GM12891 (cell line): ENCODE data around the gene ERGIC1.

ENCODE experiments used
- PAX5 ChIP-seq: IDR thresholded peaks from 2 replicates; pipeline ENCODE4 v1.6.1; 2011; ENCODE audit warnings: low read length, moderate library complexity, mild to moderate bottlenecking; ENCODE audit not compliant: insufficient read depth, severe bottlenecking
- POLR2AphosphoS5 ChIP-seq: IDR thresholded peaks from 2 replicates; pipeline ENCODE4 v1.6.1; 2011; ENCODE audit warnings: low read depth, low read length, control low read depth

GRCh38 chr5:172790496-172790889 is 43.6 kb upstream of the ERGIC1 start:
- TF ChIP-seq POLR2AphosphoS5 (no peak), PAX5 (no peak)
